GM18867 (cell line): ENCODE measurements around the gene SH3D19.
"Not testable (repeated sequence)": the region's sequence is repeated elsewhere in the genome, so short reads cannot be mapped to it uniquely, and the experiment has no call there.

Source experiments
- ATAC-seq: cut with Tn5 transposase; IDR thresholded peaks from one replicate; pipeline ENCODE4 v1.9.1; 2021; ENCODE audit warnings: mild to moderate bottlenecking, moderate library complexity; ENCODE audit not compliant: unreplicated experiment

Gene SH3D19

DNA sequence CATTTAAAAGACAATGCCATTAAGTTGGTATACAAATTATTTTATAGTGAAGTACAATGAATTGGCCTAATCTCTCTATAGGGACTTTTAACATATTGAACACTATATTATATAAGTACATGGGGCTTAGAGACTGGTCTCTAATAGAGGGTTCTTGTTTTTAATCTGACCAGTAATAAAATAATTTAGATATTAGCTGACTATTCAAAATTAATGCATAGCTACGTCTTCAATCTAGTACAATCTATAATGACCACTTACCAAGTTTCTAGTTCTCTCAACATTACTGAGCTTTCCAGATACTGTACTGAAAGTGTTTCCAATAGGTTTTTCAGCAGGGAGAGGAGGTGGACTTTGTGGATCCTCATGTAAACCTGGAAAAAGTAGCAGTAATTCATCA, 166.4 kb downstream of the SH3D19 start:
- no peak for ATAC-seq

DNA sequence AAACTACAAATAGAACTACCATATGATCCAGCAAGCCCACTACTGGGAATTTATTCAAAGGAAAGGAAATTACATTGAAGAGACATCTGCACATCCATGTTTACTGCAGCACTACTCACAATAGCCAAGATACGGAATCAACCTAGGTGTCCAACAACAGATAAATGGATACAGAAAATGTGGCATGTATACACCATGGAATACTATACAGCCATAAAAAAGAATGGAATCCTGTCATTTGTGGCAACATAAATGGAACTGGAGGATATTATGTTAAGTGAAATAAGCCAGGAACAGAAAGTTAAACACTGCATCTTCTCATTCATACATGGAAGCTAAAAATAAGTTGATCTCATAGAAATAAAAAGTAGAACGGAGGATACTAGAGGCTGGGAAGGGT, 167.9 kb downstream of the SH3D19 start:
- ATAC-seq, result no peak

DNA sequence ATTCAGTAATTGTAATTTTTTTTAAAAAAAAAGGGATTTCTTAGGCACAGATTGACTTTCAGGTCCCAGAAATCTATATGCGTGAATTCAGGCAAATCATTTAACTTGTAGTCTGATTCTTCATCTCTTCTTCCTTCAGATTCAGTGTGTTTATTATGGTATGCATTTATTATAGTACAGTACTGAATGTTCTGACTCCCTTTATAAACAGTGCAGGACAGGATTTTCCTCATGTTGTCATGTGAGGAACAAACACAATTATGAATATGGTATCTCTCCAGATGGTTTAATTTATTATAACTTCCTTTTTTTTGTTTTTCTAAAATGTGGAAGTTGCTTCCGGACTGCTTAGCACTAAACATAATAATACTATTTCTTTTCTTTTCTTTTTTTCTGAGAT, 171.8 kb downstream of the SH3D19 start:
- no peak for ATAC-seq

DNA sequence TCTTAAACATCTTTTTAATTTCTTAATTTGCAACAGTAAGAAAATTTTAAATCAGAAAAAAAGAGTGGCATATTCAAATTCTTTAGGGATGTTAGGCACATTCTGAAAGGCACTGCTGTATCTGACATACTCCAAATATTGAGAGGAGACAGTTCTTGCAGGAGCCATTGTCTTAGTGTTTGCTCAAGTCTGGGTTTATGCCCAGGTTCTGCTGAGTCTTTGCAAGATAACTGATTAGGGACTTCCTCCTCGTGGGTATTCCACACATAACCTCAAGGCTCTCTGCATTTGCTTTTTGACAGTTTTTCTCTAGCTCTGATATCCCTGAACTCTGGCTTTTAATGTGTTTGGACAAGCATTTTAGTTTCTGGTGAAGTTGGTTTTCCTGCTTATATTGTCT, 173.4 kb downstream of the SH3D19 start:
- ATAC-seq, result no peak

DNA sequence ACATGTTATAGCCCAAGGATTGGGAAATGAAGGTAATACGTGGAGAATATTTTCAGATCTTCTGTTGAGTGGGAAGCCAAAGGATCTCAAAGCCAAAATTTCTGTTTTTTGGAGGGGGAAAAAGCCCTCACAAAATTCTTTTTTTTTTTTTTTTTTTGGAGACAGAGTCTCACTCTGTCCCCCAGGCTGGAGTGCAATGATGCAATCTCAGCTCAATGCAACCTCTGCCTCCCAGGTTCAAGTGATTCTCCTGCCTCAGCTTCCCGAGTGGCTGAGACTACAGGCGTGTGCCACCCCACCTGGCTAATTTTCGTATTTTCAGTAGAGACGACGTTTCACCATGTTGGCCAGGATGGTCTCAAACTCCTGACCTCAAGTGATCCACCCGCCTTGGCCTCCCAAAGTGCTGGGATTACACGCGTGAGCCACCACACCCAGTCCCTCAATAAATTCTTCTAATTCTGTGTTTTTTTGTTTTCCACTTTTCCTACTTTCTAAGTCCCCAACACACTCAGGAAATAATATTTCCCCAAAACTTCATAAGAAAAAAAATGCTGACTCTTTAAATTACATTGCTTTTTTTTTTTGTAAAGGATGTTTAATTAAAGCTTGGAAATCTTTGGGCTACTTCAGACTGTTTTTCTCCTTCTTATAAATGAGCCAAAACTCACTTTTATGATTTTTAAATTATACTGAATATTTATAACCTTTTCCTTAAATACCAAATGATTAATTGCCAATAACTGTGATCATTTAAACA, 174.4 kb downstream of the SH3D19 start:
- ATAC-seq, result no peak

DNA sequence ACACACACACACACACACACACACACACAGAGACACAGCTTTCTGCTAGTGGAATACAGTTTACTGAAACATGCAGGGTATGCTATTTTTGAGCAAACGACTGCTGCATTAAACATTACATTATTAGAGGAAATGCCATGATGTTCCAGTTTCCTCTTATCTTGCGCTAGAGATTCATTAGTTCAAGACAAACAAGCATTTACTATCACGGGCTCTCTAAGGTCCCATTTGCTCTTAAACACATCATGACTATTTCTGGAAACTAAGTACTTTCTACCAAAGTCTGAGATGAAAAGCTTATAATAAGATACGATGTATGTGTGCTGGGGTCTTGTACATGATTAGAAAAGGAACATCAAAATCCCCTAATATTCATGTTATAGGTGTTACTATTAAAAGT, 177.1 kb downstream of the SH3D19 start:
- ATAC-seq, result no peak

DNA sequence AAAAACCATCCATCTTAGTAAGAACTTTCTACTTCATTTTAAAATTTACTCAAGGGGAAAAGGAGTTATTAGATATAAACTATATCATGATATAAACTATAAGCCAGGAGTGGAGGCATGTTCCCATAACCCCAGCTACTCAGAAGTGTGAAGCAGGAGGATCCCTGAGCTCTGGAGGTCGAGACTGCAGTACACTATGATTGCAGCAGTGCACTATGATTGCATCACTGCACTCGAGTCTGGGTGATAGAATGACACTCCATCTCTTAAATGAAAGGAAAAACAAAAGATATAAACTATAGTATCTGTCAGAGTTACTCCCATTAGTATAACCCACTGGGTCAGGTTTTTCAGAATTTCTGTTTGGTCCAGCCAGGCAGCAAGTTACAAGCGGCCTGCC, 178.4 kb downstream of the SH3D19 start:
- no peak for ATAC-seq

DNA sequence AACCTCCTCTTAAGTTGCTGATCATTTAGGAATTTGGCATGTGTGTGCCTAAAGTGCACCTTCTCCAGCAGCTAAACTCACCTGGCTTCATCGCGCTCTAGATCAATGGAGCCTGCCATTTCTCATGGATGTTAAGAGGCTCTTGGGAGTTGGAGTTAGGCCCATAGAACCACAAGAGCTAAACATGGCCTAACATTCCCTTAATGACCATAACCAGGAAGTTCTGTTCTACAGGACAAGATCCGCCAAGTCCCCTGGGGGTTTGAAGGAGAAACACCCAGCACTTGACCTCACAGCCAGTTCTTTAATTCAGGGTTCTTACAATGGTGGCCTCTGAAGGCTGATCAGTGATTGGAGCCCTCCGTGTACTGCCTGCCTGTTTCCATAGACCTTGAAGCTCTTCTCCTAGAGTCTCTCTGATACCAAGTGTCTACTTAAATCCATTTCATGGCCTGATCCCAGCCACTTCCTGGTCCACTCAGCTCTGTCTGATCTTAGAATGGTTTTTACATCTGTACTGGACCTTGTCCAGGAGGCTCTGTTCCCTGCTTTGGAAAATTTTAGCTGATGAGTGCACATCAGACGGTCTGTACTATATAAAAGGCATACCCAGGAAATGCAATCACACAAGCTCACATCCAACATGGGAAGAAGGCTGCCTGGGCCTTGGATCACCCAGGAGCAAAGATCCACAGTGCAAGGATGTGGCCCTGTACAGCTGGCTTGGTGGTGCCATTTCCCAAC, 180.9 kb downstream of the SH3D19 start:
- ATAC-seq, result no peak

DNA sequence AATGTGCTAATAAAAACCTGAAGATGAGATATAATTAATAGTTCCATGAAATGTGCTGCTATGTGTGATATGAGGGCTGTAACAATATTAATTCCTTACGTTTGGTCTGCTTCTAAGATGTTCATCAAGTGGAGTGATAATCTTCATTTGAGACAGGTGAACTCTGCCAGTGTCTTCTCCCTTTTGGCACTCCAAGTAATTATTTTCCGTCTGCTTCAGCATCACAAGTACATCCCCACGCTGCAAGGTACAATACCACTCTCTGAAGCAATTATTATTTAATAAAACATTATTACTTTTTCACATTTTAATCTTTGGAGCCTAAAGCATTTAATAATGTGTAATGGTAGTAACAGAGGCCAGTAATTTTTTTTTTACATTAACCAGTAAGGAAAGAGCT, 181.6 kb downstream of the SH3D19 start:
- ATAC-seq, result no peak

DNA sequence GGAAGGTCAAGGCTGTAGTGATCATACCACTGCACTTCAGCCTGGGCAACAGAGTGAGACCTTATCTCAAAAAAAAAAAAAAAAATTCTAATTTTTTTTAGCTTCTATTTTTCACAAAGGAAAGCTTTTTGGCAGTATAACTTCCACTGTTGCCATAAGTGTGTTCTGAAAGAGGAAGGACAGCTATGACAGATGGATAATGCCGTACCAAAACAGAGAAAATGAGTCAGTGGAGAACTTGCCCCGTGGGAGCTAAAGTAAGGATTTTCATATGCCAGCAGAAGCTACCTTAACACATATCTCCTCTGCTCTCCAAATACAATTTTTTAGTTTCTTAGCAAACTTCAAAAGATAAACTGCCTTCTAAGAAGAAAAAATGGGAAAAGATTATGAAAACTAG, 182.2 kb downstream of the SH3D19 start:
- ATAC-seq, result no peak

DNA sequence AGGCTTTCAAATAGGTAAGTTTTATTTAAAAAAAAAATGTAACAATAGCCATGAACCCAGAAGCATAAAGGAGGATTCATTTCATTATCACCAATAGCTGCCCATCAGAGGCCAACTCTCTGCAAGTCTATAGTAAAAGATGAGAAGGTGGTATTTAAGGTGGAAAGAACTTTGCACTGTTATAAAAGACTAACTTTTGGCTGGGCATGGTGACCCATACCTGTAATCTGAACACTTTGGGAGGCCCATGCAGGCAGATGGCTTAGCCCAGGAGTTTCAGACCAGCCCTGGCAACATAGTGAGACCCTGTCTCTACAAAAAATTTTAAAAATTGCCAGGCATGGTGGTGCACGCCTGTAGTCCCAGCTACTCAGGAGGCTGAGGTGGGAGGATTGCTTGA, 182.6 kb downstream of the SH3D19 start:
- no peak for ATAC-seq

DNA sequence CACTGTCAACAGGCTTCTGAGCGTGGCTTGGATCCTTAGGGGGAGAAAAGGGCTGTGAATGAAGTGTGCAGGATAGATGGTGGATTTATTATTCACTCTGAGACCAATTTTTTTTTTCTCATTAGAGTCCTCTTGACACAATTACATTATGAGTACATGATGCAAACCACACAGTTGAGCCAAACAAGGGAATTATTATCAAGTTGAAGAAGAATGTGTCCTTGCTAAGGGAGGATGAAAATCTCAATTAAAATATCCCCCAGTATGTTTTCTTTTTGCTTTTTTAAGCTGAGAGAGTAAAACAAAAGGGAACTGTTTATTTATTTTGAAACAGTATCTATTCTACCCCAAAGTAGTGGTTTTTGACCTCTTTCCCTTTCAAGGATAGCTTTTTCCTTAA, 185.6 kb downstream of the SH3D19 start:
- ATAC-seq, result no peak

DNA sequence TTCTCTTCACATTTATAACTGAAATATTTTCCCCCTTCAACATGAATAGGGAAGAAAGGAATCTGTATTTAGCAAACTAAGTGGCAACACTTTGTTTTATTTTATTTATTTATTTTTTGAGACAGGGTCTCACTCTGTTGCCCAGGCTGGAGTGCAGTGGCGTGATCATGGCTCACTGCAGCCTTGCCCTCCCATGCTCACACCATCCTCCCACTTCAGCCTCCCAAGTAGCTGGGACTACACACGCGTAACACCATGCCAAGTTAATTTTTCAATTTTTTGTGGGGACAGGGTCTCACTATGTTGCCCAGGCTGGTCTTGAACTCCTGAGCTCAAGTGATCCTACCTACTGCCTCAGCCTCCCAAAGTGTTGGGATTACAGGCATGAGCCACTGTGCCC, 189.4 kb downstream of the SH3D19 start:
- not testable (repeated sequence) for ATAC-seq

DNA sequence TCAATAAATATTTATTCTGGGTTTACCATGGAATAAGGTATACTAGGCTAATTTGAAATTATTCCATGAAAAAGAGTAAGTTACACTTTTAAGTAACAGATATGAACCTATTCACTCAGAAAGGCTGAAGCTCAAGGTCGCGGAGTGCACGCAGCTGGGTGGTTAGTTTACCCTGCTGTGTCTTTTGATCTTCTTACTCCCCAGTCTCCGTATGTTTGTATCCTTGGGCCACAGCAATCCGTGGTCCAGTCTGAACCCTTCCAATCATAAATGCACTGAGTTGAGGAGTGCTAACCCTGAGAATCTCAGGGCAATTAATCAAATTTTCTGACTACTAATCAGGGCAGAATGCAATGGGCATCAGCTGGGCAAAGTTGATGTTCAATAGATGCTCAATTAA, 192.1 kb downstream of the SH3D19 start:
- no peak for ATAC-seq

DNA sequence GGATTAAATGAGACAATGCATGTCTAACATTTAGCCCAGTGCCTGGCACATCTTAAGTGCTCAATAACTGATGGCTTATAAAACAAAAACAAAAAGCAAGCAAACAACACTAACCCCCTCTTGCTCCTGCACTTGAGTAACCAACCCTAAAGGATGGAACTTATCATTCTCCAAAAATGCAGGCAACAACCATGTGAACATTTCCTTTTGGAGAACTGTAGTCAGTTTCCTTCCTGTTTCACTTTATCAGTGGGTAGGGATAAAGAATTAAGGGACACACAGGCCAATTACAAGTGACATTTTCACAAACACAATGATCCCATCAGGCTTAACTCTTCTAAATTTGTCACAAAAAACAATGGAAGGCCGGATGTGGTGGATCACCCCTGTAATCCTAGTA, 195.6 kb downstream of the SH3D19 start:
- ATAC-seq, result no peak

DNA sequence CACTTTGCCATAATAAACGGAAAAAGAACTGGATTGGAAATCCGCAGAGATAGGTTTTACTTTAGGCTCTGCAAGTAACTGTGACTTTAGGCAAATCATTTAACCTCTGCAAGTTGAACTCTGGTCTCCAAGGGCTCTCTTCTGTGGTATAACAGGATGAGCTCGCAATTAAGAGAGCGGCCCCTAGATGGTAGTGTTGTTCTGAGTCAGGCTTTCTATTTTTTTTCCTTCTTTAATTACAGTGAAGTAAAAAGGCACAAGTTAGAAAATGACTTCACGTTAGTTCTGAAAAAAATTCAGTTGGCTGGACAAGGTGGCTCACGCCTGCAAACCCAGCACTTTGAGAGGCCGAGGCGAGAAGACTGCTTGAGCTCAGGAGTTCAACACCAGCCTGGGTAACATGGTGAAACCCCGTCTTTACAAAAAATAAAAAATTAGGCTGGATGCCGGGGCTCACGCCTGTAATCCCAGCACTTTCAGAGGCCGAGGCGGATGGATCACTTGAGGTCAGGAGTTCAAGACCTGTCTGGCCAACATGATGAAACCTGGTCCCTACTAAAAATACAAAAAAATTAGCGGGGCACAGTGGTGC, 207.9 kb downstream of the SH3D19 start:
- peak; percentile 96 for ATAC-seq

DNA sequence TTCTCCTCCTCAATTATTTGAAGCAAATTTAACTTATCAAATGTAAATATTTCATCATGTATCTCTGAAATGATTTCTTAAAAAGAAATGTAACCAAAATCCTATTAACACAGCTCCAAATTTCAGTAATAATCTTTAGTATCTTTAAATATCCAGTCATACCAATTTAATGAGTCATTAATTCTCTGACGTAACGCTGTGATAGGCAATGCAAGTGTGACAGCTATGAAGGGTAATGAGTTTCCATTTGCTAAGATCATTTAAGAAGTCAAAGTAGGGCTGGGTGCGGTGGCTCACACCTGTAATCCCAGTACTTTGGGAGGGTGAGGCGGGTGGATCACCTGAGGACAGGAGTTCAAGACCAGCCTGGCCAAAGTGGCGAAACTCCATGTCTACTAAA, 210.4 kb downstream of the SH3D19 start:
- ATAC-seq, result no peak

DNA sequence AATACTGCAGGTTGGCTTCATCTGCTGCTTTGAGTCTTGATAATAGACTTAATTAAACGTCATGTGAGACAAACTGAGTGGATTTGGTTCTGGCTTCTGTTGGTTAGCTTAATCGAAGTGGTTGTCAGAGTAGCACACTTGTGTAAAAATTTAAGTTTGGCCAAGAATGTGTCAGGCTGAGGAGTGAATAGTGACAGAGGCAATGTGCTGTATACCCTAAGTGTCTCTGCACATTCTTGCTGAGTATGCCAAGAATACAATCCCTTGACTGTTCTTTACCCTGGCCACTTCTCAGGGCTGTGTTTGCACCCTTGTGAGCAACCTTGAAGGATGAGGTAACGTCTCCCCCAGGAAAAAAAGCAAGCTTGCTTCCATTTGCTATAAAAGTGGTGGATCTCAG, 211.1 kb downstream of the SH3D19 start:
- ATAC-seq, result no peak

DNA sequence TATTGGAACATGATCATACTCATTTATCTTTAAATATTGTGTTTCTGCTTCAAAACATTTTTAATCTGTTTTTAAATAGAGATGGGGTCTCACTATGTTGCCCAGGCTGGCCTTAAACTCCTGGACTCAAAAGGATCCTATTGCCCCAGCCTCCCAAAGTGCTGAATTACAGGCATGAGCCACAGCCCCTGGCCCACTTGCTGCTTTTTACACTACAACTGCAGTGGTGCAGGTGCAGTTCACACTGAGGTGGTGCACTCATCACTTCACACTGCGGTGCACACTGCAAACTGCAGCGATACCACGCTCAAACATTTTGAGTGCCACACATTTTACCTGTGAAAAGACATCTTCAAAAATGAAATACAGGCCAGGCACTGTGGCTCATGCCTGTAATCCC, 215.2 kb downstream of the SH3D19 start:
- ATAC-seq, result no peak

DNA sequence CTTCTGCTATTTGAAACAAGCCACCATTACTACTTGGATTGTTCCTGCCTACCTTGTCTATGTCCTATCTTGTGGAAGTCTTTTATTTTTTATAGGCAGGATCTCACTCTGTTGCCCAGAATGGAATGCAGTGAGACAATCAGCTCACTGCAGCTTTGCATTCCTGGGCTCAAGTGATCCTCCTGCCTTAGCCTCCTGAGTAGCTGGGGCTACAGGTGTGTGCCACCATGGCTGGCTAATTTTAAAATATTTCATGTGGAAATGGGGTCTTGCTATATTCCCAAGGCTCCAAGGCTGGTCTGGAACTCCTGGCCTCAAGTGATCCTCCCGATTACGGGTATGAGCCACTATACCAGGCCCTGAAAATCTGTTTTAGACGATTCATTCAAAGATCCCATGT, 218.3 kb downstream of the SH3D19 start:
- no peak for ATAC-seq

DNA sequence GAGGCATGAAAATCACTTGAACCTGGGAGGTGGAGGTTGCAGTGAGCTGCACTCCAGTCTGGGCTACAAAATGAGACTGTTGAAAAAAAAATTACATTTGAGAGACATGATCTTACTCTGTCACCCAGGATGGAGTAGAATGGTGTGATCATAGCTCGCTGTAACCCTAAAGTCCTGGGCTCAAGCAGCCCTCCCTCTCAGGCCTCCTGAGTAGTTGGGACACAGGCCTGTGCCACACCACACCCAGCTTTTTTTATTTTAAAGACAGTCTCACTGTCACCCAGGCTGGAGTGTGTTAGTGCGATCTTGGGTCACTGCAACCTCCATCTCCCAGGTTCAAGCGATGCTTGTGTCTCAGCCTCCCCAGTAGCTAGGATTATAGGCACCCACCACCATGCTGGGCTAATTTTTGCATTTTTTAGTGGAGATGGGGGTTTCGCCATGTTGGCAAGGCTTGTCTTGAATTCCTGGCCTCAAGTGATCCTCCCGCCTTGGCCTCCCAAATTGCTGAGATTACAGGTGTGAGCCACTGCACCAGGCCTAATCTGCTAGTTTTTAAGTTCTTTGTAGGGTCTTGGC, 219.9 kb downstream of the SH3D19 start:
- ATAC-seq, result no peak

DNA sequence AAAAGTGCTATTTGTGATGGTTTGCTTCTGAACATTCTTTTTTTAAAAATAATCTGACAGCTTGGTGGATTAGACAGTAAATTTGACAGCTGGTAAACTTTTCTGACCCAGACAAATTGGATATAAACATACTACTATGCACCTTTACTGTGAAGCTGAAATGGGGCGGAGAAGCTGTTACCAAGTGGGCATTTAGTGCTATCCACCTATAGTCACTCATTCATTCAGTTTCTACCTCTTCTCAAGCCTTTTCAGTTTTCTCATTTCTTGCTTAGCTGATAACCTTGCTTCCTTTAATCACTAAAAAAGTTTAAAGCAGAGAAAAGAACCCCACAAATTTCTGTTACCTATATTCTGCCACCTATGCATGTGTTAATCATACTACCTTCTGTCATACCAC, 220.8 kb downstream of the SH3D19 start:
- no peak for ATAC-seq
